ENCODE data around the gene CSRNP3. TPM values are rescaled to one million over a fixed set of nuclear protein-coding genes. Genes with fewer than 3 reads are reported as not detected.

The CSRNP3 gene
- total RNA-seq, 1 experiment from 2014 or later = 0.05 TPM

DNA sequence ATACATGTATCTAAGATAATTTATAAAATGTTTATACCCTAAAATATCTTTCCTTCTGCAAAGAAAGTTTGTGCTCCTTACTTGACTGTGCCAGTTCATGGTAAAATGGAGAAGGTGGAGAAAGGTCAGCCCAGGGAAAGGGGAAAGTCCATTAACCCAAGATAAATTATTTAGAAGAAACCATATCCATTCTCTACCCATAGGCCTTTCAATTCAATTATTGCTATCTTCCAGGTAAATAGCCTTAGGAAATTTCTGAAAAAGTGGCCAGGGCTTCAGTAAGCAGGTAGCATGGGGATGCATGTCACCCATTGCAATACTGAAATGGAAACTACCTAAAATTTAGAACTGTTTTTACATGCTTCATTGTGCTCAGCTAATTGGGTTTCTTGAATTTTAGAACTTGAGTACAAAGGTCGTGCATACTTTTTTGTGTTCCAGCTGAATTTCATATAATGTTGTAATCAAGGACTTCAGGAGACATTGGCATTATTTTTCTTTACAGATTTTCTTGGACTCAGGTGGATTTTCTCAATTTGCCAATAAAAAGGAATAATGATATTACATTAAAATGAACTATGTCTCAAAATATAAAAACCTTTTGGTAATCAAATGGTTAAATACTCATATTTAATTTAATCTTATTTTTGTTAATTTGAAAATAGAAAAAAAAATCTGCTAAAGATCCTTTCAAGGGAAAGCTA lies 124.9 kb downstream of the CSRNP3 start:
- Histone ChIP-seq H3K4me3 (replicated peaks in 1 of 2; ENCODE audit: low read depth in 1 of 2, low read length in 2 of 2) (no peak overlapping the region), H3K27ac (ENCODE audit: low read depth, low read length) (no peak overlapping the region), H2AFZ (ENCODE audit: low read depth, low read length, poor library complexity, severe bottlenecking) (no peak overlapping the region), H3K4me1 (ENCODE audit: control insufficient read depth in 1 of 2, insufficient read depth in 2 of 2, low read length in 2 of 2) (no peaks in the 10 kb centered on the region), H3K36me3 (ENCODE audit: control insufficient read depth in 1 of 2, insufficient read depth in 2 of 2, low read length in 2 of 2) (no peaks in the 10 kb centered on the region), H3K4me2 (ENCODE audit: low read length) (no peak overlapping the region), H4K20me1 (ENCODE audit: insufficient read depth) (no peaks in the 10 kb centered on the region), H3K79me2 (ENCODE audit: insufficient read depth, low read length) (no peaks in the 10 kb centered on the region), H3K27me3 (ENCODE audit: insufficient read depth, low read length) (no peaks in the 10 kb centered on the region; the same call in 1 of the 2 replicates), H3K9me3 (ENCODE audit: control insufficient read depth in 1 of 2, insufficient read depth in 1 of 2, low read depth in 1 of 2, low read length in 2 of 2) (no peaks in the 10 kb centered on the region), H3K9ac (ENCODE audit: low read length) (no peak overlapping the region), H3K9me2 (ENCODE audit: insufficient read depth) (no peaks in the 10 kb centered on the region)
- ATAC-seq (no peak), DNase-seq (ENCODE audit: low read depth, low spot score) (no peak)
- TF ChIP-seq CTCF (IDR thresholded peaks at IDR 0.05 in 2 of 3, conservative IDR thresholded peaks at IDR 0.05 in 1 of 3; ENCODE audit: borderline replicate concordance in 1 of 3, insufficient read depth in 1 of 3, low read depth in 2 of 3, low read length in 2 of 3) = no peak
- ChIA-PET CTCF (no interaction called here), RAD21 (ENCODE audit: low non-redundant PET in 1 of 2, low total read pairs in 2 of 2, uncharacterized antibody in 2 of 2, unreplicated experiment in 2 of 2) (no interaction called here), POLR2A (no interaction called here)
- BruUV-seq (replicated peaks) = no TSS peak
- intact Hi-C loops (cut with micrococcal nuclease) = no loop called here

GRCh38 chr2:165594935-165595255 lies 125.4 kb downstream of the CSRNP3 start:
- Histone ChIP-seq H3K9me2 (ENCODE audit: insufficient read depth) (no peaks in the 10 kb centered on the region), H3K4me3 (replicated peaks in 1 of 2; ENCODE audit: low read depth in 1 of 2, low read length in 2 of 2) (no peak overlapping the region), H3K79me2 (ENCODE audit: insufficient read depth, low read length) (no peaks in the 10 kb centered on the region), H4K20me1 (ENCODE audit: insufficient read depth) (no peaks in the 10 kb centered on the region), H2AFZ (ENCODE audit: low read depth, low read length, poor library complexity, severe bottlenecking) (no peak overlapping the region), H3K27me3 (ENCODE audit: insufficient read depth, low read length) (no peaks in the 10 kb centered on the region; the same call in 1 of the 2 replicates), H3K9me3 (ENCODE audit: control insufficient read depth in 1 of 2, insufficient read depth in 1 of 2, low read depth in 1 of 2, low read length in 2 of 2) (no peaks in the 10 kb centered on the region), H3K36me3 (ENCODE audit: control insufficient read depth in 1 of 2, insufficient read depth in 2 of 2, low read length in 2 of 2) (no peaks in the 10 kb centered on the region), H3K4me2 (ENCODE audit: low read length) (no peak overlapping the region), H3K9ac (ENCODE audit: low read length) (no peak overlapping the region), H3K27ac (ENCODE audit: low read depth, low read length) (no peak overlapping the region), H3K4me1 (ENCODE audit: control insufficient read depth in 1 of 2, insufficient read depth in 2 of 2, low read length in 2 of 2) (no peaks in the 10 kb centered on the region)
- intact Hi-C loops (cut with micrococcal nuclease) = no loop called here
- no TSS peak for BruUV-seq (replicated peaks)
- CTCF ChIA-PET = no interaction called here
- POLR2A ChIA-PET = no interaction called here
- RAD21 ChIA-PET (ENCODE audit: low non-redundant PET in 1 of 2, low total read pairs in 2 of 2, uncharacterized antibody in 2 of 2, unreplicated experiment in 2 of 2) = no interaction called here
- ATAC-seq (no peak), DNase-seq (ENCODE audit: low read depth, low spot score) (no peak)
- TF ChIP-seq CBX3 (IDR thresholded peaks at IDR 0.05; ENCODE audit: low read depth) (no peak), SRF (IDR thresholded peaks at IDR 0.05; ENCODE audit: low read depth) (no peak), EZH2phosphoT487 (IDR thresholded peaks at IDR 0.05; ENCODE audit: borderline replicate concordance) (no peak), CEBPB (IDR thresholded peaks at IDR 0.05; ENCODE audit: low read depth) (no peak), ELF1 (IDR thresholded peaks at IDR 0.05; ENCODE audit: borderline replicate concordance, low read depth) (no peak), EZH2 (IDR thresholded peaks at IDR 0.05) (no peak), TCF7L2 (IDR thresholded peaks at IDR 0.05; ENCODE audit: borderline replicate concordance, extremely low read depth, insufficient read depth, insufficient read length) (no peak), POLR2AphosphoS5 (IDR thresholded peaks at IDR 0.05; ENCODE audit: low read depth, low read length) (no peak), RAD21 (IDR thresholded peaks at IDR 0.05; ENCODE audit: low read depth) (no peak), SIN3A (IDR thresholded peaks at IDR 0.05; ENCODE audit: low read depth) (no peak), YY1 (IDR thresholded peaks at IDR 0.05; ENCODE audit: extremely low read depth, insufficient replicate concordance, low read depth, low read length) (no peak)
- TF ChIP-seq, protein P1, sequence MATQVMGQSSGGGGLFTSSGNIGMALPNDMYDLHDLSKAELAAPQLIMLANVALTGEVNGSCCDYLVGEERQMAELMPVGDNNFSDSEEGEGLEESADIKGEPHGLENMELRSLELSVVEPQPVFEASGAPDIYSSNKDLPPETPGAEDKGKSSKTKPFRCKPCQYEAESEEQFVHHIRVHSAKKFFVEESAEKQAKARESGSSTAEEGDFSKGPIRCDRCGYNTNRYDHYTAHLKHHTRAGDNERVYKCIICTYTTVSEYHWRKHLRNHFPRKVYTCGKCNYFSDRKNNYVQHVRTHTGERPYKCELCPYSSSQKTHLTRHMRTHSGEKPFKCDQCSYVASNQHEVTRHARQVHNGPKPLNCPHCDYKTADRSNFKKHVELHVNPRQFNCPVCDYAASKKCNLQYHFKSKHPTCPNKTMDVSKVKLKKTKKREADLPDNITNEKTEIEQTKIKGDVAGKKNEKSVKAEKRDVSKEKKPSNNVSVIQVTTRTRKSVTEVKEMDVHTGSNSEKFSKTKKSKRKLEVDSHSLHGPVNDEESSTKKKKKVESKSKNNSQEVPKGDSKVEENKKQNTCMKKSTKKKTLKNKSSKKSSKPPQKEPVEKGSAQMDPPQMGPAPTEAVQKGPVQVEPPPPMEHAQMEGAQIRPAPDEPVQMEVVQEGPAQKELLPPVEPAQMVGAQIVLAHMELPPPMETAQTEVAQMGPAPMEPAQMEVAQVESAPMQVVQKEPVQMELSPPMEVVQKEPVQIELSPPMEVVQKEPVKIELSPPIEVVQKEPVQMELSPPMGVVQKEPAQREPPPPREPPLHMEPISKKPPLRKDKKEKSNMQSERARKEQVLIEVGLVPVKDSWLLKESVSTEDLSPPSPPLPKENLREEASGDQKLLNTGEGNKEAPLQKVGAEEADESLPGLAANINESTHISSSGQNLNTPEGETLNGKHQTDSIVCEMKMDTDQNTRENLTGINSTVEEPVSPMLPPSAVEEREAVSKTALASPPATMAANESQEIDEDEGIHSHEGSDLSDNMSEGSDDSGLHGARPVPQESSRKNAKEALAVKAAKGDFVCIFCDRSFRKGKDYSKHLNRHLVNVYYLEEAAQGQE (IDR thresholded peaks at IDR 0.05; ENCODE audit: low read depth) = no peak
- TF ChIP-seq, protein P2, sequence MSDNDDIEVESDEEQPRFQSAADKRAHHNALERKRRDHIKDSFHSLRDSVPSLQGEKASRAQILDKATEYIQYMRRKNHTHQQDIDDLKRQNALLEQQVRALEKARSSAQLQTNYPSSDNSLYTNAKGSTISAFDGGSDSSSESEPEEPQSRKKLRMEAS (IDR thresholded peaks at IDR 0.05) = no peak
